HEK293 (cell line): ENCODE results near the gene TSPAN14.

Experiments
- KLF16 ChIP-seq: fragments of 450-650 bp; formaldehyde crosslinking; IDR thresholded peaks from 2 replicates; pipeline ENCODE4 v1.5.1; 2017; ENCODE audit warnings: missing biosample characterization, missing genetic modification characterization
- KLF9 ChIP-seq: fragments of 450-650 bp; formaldehyde crosslinking; IDR thresholded peaks from 2 replicates; pipeline ENCODE4 v1.5.1; 2016; ENCODE audit warnings: missing biosample characterization, missing genetic modification characterization, low read depth
- SETDB1 ChIP-seq: IDR thresholded peaks from one replicate; pipeline ENCODE4 v1.6.1; 2017; ENCODE audit warnings: mild to moderate bottlenecking, low read length, moderate library complexity, mixed read lengths; ENCODE audit not compliant: insufficient read length
- ZNF24 ChIP-seq: fragments of 450-650 bp; formaldehyde crosslinking; IDR thresholded peaks from 2 replicates; pipeline ENCODE4 v1.5.1; 2016; ENCODE audit warnings: missing biosample characterization, missing genetic modification characterization
- ZNF274 ChIP-seq, 2 experiments: fragments of 200-500 bp in 1 of 2; fragments of 450-650 bp in 1 of 2; sonication (Bioruptor generic) in 1 of 2; formaldehyde crosslinking in 1 of 2; IDR thresholded peaks; 2 replicates each; pipeline versions ENCODE4 v1.5.1 to v1.6.1; 2014 to 2016; ENCODE audit warnings: borderline replicate concordance in 1 of 2, inconsistent platforms in 1 of 2, low read length in 1 of 2, missing biosample characterization in 1 of 2, missing genetic modification characterization in 1 of 2
- ZNF324 ChIP-seq: fragments of 450-650 bp; formaldehyde crosslinking; IDR thresholded peaks from 2 replicates; pipeline ENCODE4 v1.5.1; 2016; ENCODE audit warnings: missing biosample characterization, missing genetic modification characterization
- ZNF510 ChIP-seq: fragments of 450-650 bp; formaldehyde crosslinking; IDR thresholded peaks from 2 replicates; pipeline ENCODE4 v1.5.1; 2018; ENCODE audit warnings: mild to moderate bottlenecking, missing genetic modification characterization, missing biosample characterization; ENCODE audit not compliant: insufficient replicate concordance
- ZNF561 ChIP-seq: fragments of 450-650 bp; IDR thresholded peaks from 2 replicates; pipeline ENCODE4 v1.5.1; 2018; ENCODE audit warnings: missing biosample characterization, missing genetic modification characterization, borderline replicate concordance
- ZNF701 ChIP-seq: fragments of 450-650 bp; formaldehyde crosslinking; IDR thresholded peaks from 2 replicates; pipeline ENCODE4 v1.5.1; 2016; ENCODE audit warnings: missing biosample characterization, missing genetic modification characterization
- ZNF704 ChIP-seq: fragments of 450-650 bp; formaldehyde crosslinking; IDR thresholded peaks from 2 replicates; pipeline ENCODE4 v1.5.1; 2016; ENCODE audit warnings: missing biosample characterization, missing genetic modification characterization
- ZXDB ChIP-seq: fragments of 450-650 bp; formaldehyde crosslinking; IDR thresholded peaks from 2 replicates; pipeline ENCODE4 v1.5.1; 2016; ENCODE audit warnings: missing biosample characterization, missing genetic modification characterization
- TF ChIP-seq, protein P1 (sequence below): fragments of 450-650 bp; formaldehyde crosslinking; IDR thresholded peaks from 2 replicates; pipeline ENCODE4 v1.5.1; 2016; ENCODE audit warnings: missing biosample characterization, missing genetic modification characterization
- TF ChIP-seq, protein P2 (sequence below): fragments of 450-650 bp; formaldehyde crosslinking; IDR thresholded peaks from 2 replicates; pipeline ENCODE4 v1.5.1; 2016; ENCODE audit warnings: missing biosample characterization, missing genetic modification characterization

GRCh38 chr10:80421050-80421706 lies 32.9 kb upstream of the TSPAN14 start:
- TF ChIP-seq, protein P1, sequence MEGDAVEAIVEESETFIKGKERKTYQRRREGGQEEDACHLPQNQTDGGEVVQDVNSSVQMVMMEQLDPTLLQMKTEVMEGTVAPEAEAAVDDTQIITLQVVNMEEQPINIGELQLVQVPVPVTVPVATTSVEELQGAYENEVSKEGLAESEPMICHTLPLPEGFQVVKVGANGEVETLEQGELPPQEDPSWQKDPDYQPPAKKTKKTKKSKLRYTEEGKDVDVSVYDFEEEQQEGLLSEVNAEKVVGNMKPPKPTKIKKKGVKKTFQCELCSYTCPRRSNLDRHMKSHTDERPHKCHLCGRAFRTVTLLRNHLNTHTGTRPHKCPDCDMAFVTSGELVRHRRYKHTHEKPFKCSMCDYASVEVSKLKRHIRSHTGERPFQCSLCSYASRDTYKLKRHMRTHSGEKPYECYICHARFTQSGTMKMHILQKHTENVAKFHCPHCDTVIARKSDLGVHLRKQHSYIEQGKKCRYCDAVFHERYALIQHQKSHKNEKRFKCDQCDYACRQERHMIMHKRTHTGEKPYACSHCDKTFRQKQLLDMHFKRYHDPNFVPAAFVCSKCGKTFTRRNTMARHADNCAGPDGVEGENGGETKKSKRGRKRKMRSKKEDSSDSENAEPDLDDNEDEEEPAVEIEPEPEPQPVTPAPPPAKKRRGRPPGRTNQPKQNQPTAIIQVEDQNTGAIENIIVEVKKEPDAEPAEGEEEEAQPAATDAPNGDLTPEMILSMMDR (tag by site-specific recombination), result no peak
- TF ChIP-seq, protein P2, sequence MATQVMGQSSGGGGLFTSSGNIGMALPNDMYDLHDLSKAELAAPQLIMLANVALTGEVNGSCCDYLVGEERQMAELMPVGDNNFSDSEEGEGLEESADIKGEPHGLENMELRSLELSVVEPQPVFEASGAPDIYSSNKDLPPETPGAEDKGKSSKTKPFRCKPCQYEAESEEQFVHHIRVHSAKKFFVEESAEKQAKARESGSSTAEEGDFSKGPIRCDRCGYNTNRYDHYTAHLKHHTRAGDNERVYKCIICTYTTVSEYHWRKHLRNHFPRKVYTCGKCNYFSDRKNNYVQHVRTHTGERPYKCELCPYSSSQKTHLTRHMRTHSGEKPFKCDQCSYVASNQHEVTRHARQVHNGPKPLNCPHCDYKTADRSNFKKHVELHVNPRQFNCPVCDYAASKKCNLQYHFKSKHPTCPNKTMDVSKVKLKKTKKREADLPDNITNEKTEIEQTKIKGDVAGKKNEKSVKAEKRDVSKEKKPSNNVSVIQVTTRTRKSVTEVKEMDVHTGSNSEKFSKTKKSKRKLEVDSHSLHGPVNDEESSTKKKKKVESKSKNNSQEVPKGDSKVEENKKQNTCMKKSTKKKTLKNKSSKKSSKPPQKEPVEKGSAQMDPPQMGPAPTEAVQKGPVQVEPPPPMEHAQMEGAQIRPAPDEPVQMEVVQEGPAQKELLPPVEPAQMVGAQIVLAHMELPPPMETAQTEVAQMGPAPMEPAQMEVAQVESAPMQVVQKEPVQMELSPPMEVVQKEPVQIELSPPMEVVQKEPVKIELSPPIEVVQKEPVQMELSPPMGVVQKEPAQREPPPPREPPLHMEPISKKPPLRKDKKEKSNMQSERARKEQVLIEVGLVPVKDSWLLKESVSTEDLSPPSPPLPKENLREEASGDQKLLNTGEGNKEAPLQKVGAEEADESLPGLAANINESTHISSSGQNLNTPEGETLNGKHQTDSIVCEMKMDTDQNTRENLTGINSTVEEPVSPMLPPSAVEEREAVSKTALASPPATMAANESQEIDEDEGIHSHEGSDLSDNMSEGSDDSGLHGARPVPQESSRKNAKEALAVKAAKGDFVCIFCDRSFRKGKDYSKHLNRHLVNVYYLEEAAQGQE (tag by site-specific recombination), result no peak
- TF ChIP-seq KLF9 (tag by site-specific recombination), result no peak
- no peak for TF ChIP-seq ZNF561 (tag by site-specific recombination)
- TF ChIP-seq ZXDB, result no peak
- TF ChIP-seq ZNF704 (tag by site-specific recombination), result no peak
- TF ChIP-seq ZNF701 (tag by site-specific recombination), result no peak
- TF ChIP-seq ZNF24 (tag by site-specific recombination), result no peak
- no peak for TF ChIP-seq ZNF324
- no peak for TF ChIP-seq ZNF274 (IDR thresholded peaks at IDR 0.05; ENCODE audit: low read length)
- no peak for TF ChIP-seq ZNF274 (tag by site-specific recombination; IDR thresholded peaks at IDR 0.05; ENCODE audit: borderline replicate concordance)
- TF ChIP-seq SETDB1, result no peak
- no peak for TF ChIP-seq KLF16
- no peak for TF ChIP-seq ZNF510 (tag by site-specific recombination)
